Muscle layer of duodenum (tissue), 2 donors: ENCODE results near the gene BBS9.
"Not testable (repeated sequence)": the region's sequence is repeated elsewhere in the genome, so short reads cannot be mapped to it uniquely, and the experiment has no call there.

ENCODE experiments used
- H3K27ac ChIP-seq: one replicate; pipeline ENCODE4 v1.7.0; 2013; ENCODE audit warnings: mild to moderate bottlenecking, low read length
- H3K27me3 ChIP-seq: one replicate; pipeline ENCODE4 v1.7.0; 2013; ENCODE audit warnings: low read depth, mild to moderate bottlenecking, control low read depth, low read length
- H3K36me3 ChIP-seq, 2 donors: one replicate each; pipeline ENCODE4 v1.7.0; 2013; ENCODE audit warnings: low read length in 2 of 2, control low read depth in 1 of 2, mild to moderate bottlenecking in 1 of 2; ENCODE audit not compliant: insufficient read depth in 2 of 2, control insufficient read depth in 1 of 2
- H3K4me1 ChIP-seq, 2 donors: one replicate each; pipeline ENCODE4 v1.7.0; 2013; ENCODE audit warnings: low read length in 2 of 2, mild to moderate bottlenecking in 2 of 2, control low read depth in 1 of 2, moderate library complexity in 1 of 2; ENCODE audit not compliant: insufficient read depth in 2 of 2, control insufficient read depth in 1 of 2
- H3K4me3 ChIP-seq, 2 donors: one replicate each; pipeline ENCODE4 v1.7.0; 2013; ENCODE audit warnings: low read length in 2 of 2, low read depth in 1 of 2, mild to moderate bottlenecking in 1 of 2
- H3K9me3 ChIP-seq, 2 donors: one replicate each; pipeline ENCODE4 v1.7.0; 2013; ENCODE audit warnings: low read length in 2 of 2, control low read depth in 1 of 2, mild to moderate bottlenecking in 1 of 2; ENCODE audit not compliant: control insufficient read depth in 1 of 2
- donor health status: healthy.

Gene BBS9

DNA sequence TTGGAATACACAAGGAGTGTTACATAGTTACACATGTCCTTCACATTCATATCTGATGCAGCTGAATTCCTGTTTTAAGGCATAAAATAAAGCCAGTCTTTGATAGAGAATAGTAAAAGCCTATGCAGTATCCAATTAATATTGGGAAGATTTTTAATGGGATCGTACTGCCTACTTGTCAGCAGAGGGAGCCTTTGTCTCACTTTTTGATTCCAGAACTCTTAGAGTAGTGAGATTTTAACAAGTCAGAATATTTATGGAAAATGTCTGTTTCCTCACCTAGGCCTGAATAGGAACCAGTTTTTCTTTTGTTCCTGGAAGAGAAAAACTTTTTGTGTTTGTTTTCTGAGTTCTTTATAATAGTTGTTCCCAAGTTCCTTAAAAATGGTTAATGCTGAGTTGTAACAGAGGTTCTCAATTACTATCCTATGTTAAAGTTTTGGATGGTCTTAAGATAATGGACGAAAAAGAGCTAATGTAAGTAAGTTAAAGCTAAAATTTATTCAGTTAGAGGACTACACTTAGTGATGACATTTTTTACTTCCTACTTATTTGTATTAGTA is 114.0 kb downstream of the BBS9 start:
- Histone ChIP-seq H3K4me1 (no peaks in the 10 kb centered on the region), H3K27me3 (no peaks in the 10 kb centered on the region), H3K36me3 (no peaks in the 10 kb centered on the region), H3K9me3 (no peaks in the 10 kb centered on the region), H3K4me3 (no peak overlapping the region), H3K27ac (no peak overlapping the region)

- H3K4me3 ChIP-seq: no peak overlapping the region
- no peaks in the 10 kb centered on the region for H3K36me3 ChIP-seq
These were observed 119.3 kb downstream of the BBS9 start for GRCh38 chr7:33248671-33249070.

GRCh38 chr7:33250421-33250871 is 121.1 kb downstream of the BBS9 start:
- peaks cover 8 to 13% of the 10 kb centered on the region in 2 donors for H3K4me1 ChIP-seq
- no peaks in the 10 kb centered on the region for H3K9me3 ChIP-seq
- H3K4me3 ChIP-seq: no peak overlapping the region
- no peaks in the 10 kb centered on the region for H3K36me3 ChIP-seq
- H3K27me3 ChIP-seq: no peaks in the 10 kb centered on the region
- H3K27ac ChIP-seq: peak overlapping the region; percentile 3

More at GRCh38 chr7:33248671-33249070, 119.3 kb downstream of the BBS9 start:
- Histone ChIP-seq H3K9me3 (no peaks in the 10 kb centered on the region), H3K27ac (no peak overlapping the region), H3K4me1 (peaks cover 8 to 13% of the 10 kb centered on the region in 2 donors), H3K27me3 (no peaks in the 10 kb centered on the region)

DNA sequence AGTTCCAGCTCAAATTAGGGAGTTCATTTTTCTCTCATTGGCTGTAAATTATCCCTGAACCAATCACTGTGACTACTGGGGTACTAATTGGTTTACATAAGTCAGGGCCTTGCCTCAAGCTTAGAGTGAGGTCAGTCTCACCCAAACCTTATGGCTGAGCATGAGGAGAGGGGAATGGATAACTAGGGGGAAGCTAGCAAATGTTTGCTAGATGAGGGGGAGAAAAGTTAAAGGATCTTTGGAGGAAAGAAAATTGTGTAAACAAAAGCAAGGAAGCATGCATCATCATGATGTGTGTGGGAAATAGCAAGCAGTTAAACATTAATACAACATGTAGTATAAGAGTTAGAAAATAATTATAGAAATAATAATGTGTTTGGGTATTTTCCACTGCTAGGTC is 121.9 kb downstream of the BBS9 start:
- H3K9me3 ChIP-seq: no peaks in the 10 kb centered on the region
- peaks cover 8 to 13% of the 10 kb centered on the region in 2 donors for H3K4me1 ChIP-seq
- no peak overlapping the region for H3K27ac ChIP-seq
- no peaks in the 10 kb centered on the region for H3K27me3 ChIP-seq
- H3K4me3 ChIP-seq: no peak overlapping the region
- H3K36me3 ChIP-seq: no peaks in the 10 kb centered on the region

DNA sequence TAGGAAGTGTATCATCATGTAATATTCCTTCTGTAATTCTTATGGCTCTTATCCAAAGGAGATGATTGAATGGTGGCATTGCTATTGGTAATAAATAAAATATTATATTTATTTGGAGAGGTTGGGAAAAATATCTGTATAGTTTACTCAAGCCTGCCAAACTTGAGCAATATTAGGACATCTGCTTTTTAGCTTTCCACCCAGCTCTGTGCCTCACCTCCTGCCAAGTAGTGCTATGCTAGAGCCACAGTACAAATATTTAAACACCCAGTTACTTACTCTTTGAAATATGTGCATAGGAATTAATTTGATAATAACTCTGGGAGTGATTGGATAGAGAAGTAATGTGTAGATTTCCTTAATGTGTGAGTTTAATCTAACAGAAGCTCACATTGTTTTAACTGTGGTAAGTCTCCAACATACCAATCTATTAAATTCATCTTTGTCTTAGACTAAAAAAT is 129.2 kb downstream of the BBS9 start:
- Histone ChIP-seq H3K4me1 (no peaks in the 10 kb centered on the region), H3K27me3 (no peaks in the 10 kb centered on the region), H3K27ac (no peak overlapping the region), H3K4me3 (no peak overlapping the region), H3K36me3 (no peaks in the 10 kb centered on the region), H3K9me3 (no peaks in the 10 kb centered on the region)

DNA sequence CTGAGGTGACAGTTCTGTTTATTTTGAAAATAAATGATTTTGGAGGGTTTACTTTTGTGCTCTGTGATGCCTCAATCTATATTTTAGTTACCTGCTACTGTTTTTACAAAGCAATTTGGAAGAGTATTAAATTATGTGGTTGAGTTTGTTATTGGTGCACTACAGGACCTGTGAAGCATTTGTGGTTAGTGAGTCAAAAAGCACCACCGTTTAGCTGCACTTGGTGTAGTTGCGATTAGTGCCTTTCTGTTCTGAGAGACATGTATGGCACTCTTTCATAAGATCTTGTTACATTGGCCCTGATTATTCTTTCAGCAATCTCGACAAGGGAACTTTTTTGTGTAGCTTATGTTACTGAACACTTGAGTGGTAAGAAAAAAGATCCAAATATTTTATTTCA is 132.2 kb downstream of the BBS9 start:
- H3K27ac ChIP-seq: no peak overlapping the region
- H3K36me3 ChIP-seq: no peaks in the 10 kb centered on the region
- H3K9me3 ChIP-seq: no peaks in the 10 kb centered on the region
- no peak overlapping the region for H3K4me3 ChIP-seq
- no peaks in the 10 kb centered on the region for H3K27me3 ChIP-seq
- no peaks in the 10 kb centered on the region for H3K4me1 ChIP-seq

DNA sequence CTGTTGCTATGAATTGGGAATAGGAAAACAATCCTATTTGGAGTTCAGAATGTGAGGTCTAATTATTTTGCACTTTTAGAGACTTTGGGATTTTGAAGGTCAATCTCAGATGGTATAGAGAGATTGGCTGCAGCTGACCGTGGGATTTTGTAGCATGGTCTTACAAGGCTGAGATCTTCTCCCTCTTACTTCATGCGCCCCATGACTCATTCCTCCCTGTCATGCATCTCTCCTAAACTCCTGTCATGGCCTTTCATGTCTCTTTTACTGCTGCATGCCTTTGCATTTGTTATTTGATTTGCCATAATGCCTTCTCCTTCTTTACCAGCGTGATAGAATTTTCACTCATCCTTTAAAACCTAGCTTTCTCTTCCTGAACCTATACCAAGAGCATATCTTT is 133.1 kb downstream of the BBS9 start:
- Histone ChIP-seq H3K27me3 (no peaks in the 10 kb centered on the region), H3K9me3 (no peaks in the 10 kb centered on the region), H3K36me3 (no peaks in the 10 kb centered on the region), H3K4me3 (no peak overlapping the region), H3K4me1 (no peaks in the 10 kb centered on the region), H3K27ac (no peak overlapping the region)

DNA sequence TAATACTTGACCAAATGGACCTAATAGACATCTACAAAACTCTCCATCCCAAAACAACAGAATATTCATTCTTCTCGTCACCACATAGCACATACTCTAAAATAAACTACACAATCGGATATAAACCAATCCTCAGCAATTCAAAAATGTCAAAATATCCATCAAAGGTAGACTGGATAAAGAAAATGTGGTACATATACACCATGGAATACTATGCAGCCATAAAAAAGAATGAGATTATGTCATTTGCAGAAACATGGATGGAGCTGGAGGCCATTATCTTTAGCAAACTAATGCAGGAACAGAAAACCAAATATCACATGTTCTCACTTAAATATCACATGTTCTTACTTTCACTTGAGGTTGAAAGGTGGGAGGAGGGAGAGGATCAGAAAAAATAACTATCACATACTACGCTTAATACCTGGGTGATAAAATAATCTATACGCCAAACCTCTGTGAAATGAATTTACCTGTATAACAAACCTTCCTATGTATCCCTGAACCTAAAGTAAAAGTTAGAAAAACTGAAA is 142.5 kb downstream of the BBS9 start:
- H3K36me3 ChIP-seq: peaks cover 0 to 12% of the 10 kb centered on the region in 2 donors
- H3K4me1 ChIP-seq, H3K4me3 ChIP-seq, H3K27ac ChIP-seq, H3K9me3 ChIP-seq, H3K27me3 ChIP-seq: not testable (repeated sequence)

- Histone ChIP-seq H3K27me3 (no peaks in the 10 kb centered on the region), H3K36me3 (peaks cover 0 to 26% of the 10 kb centered on the region in 2 donors), H3K4me1 (no peaks in the 10 kb centered on the region), H3K27ac (no peak overlapping the region), H3K4me3 (no peak overlapping the region), H3K9me3 (peaks cover under 1 to 10% of the 10 kb centered on the region in 2 donors)
These were observed 144.0 kb downstream of the BBS9 start for GRCh38 chr7:33273356-33273755.

GRCh38 chr7:33276325-33276724 is 147.0 kb downstream of the BBS9 start:
- H3K27ac ChIP-seq: no peak overlapping the region

GRCh38 chr7:33276729-33277128 is 147.4 kb downstream of the BBS9 start:
- H3K27me3 ChIP-seq: no peaks in the 10 kb centered on the region
- peaks cover 6 to 16% of the 10 kb centered on the region in 2 donors for H3K9me3 ChIP-seq
- H3K4me3 ChIP-seq: no peak overlapping the region
- no peak overlapping the region for H3K27ac ChIP-seq
- H3K4me1 ChIP-seq: no peaks in the 10 kb centered on the region
- peaks cover 0 to 36% of the 10 kb centered on the region in 2 donors for H3K36me3 ChIP-seq

More at GRCh38 chr7:33276325-33276724, 147.0 kb downstream of the BBS9 start:
- Histone ChIP-seq H3K27me3 (no peaks in the 10 kb centered on the region), H3K36me3 (peaks cover 0 to 36% of the 10 kb centered on the region in 2 donors), H3K4me3 (no peak overlapping the region), H3K9me3 (peaks cover 6 to 19% of the 10 kb centered on the region in 2 donors), H3K4me1 (no peaks in the 10 kb centered on the region)

GRCh38 chr7:33278095-33278494 is 148.7 kb downstream of the BBS9 start:
- H3K9me3 ChIP-seq: peaks cover 6 to 16% of the 10 kb centered on the region in 2 donors
- H3K27me3 ChIP-seq: no peaks in the 10 kb centered on the region
- H3K4me1 ChIP-seq: no peaks in the 10 kb centered on the region
- no peak overlapping the region for H3K27ac ChIP-seq
- peaks cover 0 to 36% of the 10 kb centered on the region in 2 donors for H3K36me3 ChIP-seq
- H3K4me3 ChIP-seq: no peak overlapping the region
